Activated CD4-positive, alpha-beta T cell treated with anti-CD3 and anti-CD28 coated beads for 36 hours (primary cell): Measurements from ENCODE around the gene ERCC5. TPM values are rescaled to one million over a fixed set of nuclear protein-coding genes. Genes with fewer than 3 reads are reported as not detected.

ENCODE experiments used
- total RNA-seq, 2 experiments: library from RNA; stranded (reverse); gene quantifications; one replicate each; pipeline ENCODE4 v1.2.3, GENCODE V29; 2021

ERCC5 gene
- total RNA-seq, 2 experiments from 2014 or later = 74.8 to 79.1 TPM

Other genes starting within 250 kb of the ERCC5 start
- gene TPP2, start 249.0 kb upstream of the ERCC5 start, total RNA-seq = 10 to 100 TPM; 75.2 to 77.0 TPM
- gene METTL21C, start 151.0 kb upstream of the ERCC5 start, total RNA-seq = not detected
- gene TEX30, start 72.2 kb upstream of the ERCC5 start, total RNA-seq = 10 to 100 TPM; 21.5 to 25.8 TPM
- 1 to 10 TPM; 3.3 to 3.7 TPM for gene POGLUT2, start 47.1 kb upstream of the ERCC5 start, total RNA-seq
- 10 to 100 TPM in 1 of 2 experiments, 1 to 10 TPM in 1; 9.7 to 11.6 TPM for gene BIVM, start 46.9 kb upstream of the ERCC5 start, total RNA-seq
- not detected for gene SLC10A2, start 220.4 kb downstream of the ERCC5 start, total RNA-seq